Caco-2 (cell line): ENCODE measurements around the gene WBP1L. TPM values are rescaled to one million over a fixed set of nuclear protein-coding genes. Genes with fewer than 3 reads are reported as not detected.
A peak's percentile ranks its signal among the peaks of the same experiment; 100 is the strongest.

Experiments
- BruUV-seq: library from RNA; stranded (reverse); fragments of 400-500 nt; replicated peaks from 2 replicates; lab custom pipeline; 2021; lab: Mats Ljungman, UMichigan
- CTCF ChIA-PET: fragments of 300-600 bp; sonication (Branson Sonifier 250); formaldehyde crosslinking; loops from one replicate; lab custom pipeline; 2022; ENCODE audit warnings: antibody characterized with exemption; lab: Charles Lee
- POLR2A ChIA-PET: fragments of 300-600 bp; sonication (Branson Sonifier 250); formaldehyde crosslinking; loops from one replicate; lab custom pipeline; 2022; ENCODE audit warnings: antibody characterized with exemption; lab: Charles Lee
- DNase-seq, 2 experiments: peaks; one replicate each; pipeline versions ENCODE4 v3.0.0 to v3.0.0-alpha.2; 2020 to 2022
- H3K27me3 ChIP-seq: replicated peaks from 2 replicates; pipeline ENCODE4 v1.6.0; 2011; ENCODE audit warnings: low read length; ENCODE audit not compliant: control insufficient read depth, insufficient read depth
- H3K36me3 ChIP-seq: 2 replicates; pipeline ENCODE4 v1.5.1; 2011; ENCODE audit warnings: low read length; ENCODE audit not compliant: control insufficient read depth, insufficient read depth
- H3K4me1 ChIP-seq: fragments of 250-450 bp; sonication (Bioruptor Pico); 2 replicates; pipeline ENCODE4 v1.5.1; 2020; ENCODE audit warnings: mild to moderate bottlenecking
- H3K4me3 ChIP-seq: 2 replicates; pipeline ENCODE4 v1.5.1; 2011; ENCODE audit warnings: low read depth, mild to moderate bottlenecking, control low read depth, low read length
- H3K9me3 ChIP-seq: fragments of 250-450 bp; sonication (Bioruptor Pico); 2 replicates; pipeline ENCODE4 v1.5.1; 2020; ENCODE audit warnings: mild to moderate bottlenecking, moderate library complexity
- H3K27ac Mint-ChIP-seq: one replicate; pipeline ENCODE4 v1.8.0; 2022; ENCODE audit warnings: mixed read lengths; ENCODE audit not compliant: unreplicated experiment
- H3K27me3 Mint-ChIP-seq: one replicate; pipeline ENCODE4 v1.8.0; 2022; ENCODE audit warnings: mixed read lengths; ENCODE audit not compliant: insufficient read depth, unreplicated experiment
- H3K36me3 Mint-ChIP-seq: one replicate; pipeline ENCODE4 v1.8.0; 2022; ENCODE audit warnings: mild to moderate bottlenecking, mixed read lengths; ENCODE audit not compliant: insufficient read depth, unreplicated experiment
- H3K4me1 Mint-ChIP-seq: one replicate; pipeline ENCODE4 v1.8.0; 2022; ENCODE audit warnings: low read depth, mixed read lengths; ENCODE audit not compliant: unreplicated experiment
- H3K4me3 Mint-ChIP-seq: one replicate; pipeline ENCODE4 v1.8.0; 2022; ENCODE audit warnings: mild to moderate bottlenecking, moderate library complexity, mixed read lengths; ENCODE audit not compliant: unreplicated experiment
- H3K9me3 Mint-ChIP-seq: one replicate; pipeline ENCODE4 v1.8.0; 2022; ENCODE audit warnings: mixed read lengths; ENCODE audit not compliant: unreplicated experiment
- intact Hi-C: fragments of 100-400 bp; cut with micrococcal nuclease; formaldehyde crosslinking; loops from one replicate; pipeline ENCODE4 v1.10.0; 2022; ENCODE audit not compliant: unreplicated experiment
- total RNA-seq: library from RNA; stranded (reverse); gene quantifications from 2 replicates; pipeline ENCODE4 v1.2.3, GENCODE V29; 2022
- TF ChIP-seq, protein P1 (sequence below), 2 experiments: fragments of 200-600 bp in 1 of 2; IDR thresholded peaks; 1 replicate in 1 of 2; 2 replicates in 1 of 2; pipeline versions ENCODE4 v1.5.1 to v1.8.0; 2011 to 2022; ENCODE audit warnings: antibody characterized with exemption in 1 of 2, control low read depth in 1 of 2, inconsistent platforms in 1 of 2, low read depth in 1 of 2, low read length in 1 of 2, mild to moderate bottlenecking in 1 of 2, moderate library complexity in 1 of 2; ENCODE audit not compliant: insufficient read depth in 1 of 2, severe bottlenecking in 1 of 2, unreplicated experiment in 1 of 2

WBP1L gene
- total RNA-seq, 1 experiment from 2014 or later, result 28.2 TPM

GRCh38 chr10:102727037-102727818, 16.5 kb upstream of the WBP1L start:
- POLR2A ChIA-PET, result no interaction called here
- no TSS peak for BruUV-seq
- no peaks in the 10 kb centered on the region for H3K27me3 Mint-ChIP-seq

DNA sequence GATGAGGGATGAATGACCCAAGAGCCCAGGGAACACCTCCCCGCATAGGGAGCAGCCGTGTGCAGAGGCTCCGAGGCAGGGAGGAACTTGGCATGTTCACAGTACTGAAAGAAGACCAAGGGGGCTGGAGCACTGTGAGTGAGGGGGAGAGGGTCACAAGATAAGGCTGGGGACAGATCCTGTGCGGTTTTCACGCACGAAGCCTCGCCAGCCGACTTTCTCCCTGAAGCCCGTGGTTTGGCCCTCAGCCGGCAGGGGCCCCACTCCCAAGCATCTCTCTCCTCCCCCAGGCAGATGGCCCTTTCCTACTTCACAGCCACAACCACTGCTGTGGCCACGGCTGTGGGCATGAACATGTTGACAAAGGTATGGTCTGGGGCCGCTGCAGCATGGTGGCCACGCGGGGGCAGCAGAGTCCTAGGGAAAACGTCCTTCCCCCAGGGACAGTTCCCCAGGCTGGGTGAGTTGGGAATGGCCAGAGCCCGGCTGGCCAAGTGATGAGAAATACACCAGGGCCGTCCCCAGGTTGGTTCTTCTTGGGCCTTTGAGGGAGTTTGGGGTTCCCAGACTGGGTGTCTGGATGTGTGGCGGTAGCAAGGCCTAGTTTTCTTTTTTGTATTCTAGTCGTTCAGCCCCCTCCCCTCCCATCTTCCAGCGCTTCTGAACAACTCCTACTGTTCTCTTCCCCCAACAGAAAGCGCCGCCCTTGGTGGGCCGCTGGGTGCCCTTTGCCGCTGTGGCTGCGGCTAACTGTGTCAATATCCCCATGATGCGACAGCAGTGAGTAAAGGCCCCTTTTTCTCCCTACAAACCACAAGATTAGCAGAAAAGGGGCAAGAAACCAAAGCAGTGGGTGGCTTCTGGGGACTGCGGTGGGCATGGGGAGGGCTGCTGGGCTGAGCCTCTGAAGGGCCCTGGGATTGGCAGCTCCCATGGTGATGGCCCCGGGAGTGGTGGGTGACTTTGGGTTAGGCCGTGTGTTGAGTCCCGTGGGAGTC, 14.4 kb upstream of the WBP1L start:
- Mint-ChIP-seq H3K4me3 (no peak overlapping the region), H3K36me3 (peaks cover 40% of the 10 kb centered on the region), H3K4me1 (no peaks in the 10 kb centered on the region), H3K9me3 (no peaks in the 10 kb centered on the region), H3K27me3 (no peaks in the 10 kb centered on the region), H3K27ac (peak overlapping the region; percentile 5)
- ChIA-PET CTCF (no interaction called here), POLR2A (no interaction called here)
- intact Hi-C loops, result loop anchor here (1.0 to 2.0 kb wide), 4 partner anchors 106 to 339 kb away; no protein-coding TSS in a partner anchor
- no TSS peak for BruUV-seq
- TF ChIP-seq, protein P1, sequence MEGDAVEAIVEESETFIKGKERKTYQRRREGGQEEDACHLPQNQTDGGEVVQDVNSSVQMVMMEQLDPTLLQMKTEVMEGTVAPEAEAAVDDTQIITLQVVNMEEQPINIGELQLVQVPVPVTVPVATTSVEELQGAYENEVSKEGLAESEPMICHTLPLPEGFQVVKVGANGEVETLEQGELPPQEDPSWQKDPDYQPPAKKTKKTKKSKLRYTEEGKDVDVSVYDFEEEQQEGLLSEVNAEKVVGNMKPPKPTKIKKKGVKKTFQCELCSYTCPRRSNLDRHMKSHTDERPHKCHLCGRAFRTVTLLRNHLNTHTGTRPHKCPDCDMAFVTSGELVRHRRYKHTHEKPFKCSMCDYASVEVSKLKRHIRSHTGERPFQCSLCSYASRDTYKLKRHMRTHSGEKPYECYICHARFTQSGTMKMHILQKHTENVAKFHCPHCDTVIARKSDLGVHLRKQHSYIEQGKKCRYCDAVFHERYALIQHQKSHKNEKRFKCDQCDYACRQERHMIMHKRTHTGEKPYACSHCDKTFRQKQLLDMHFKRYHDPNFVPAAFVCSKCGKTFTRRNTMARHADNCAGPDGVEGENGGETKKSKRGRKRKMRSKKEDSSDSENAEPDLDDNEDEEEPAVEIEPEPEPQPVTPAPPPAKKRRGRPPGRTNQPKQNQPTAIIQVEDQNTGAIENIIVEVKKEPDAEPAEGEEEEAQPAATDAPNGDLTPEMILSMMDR (IDR thresholded peaks at IDR 0.05; ENCODE audit: insufficient read depth in 1 of 2, low read depth in 1 of 2, low read length in 1 of 2, severe bottlenecking in 1 of 2, unreplicated experiment in 1 of 2), result peak; percentile 91 to 95
- Histone ChIP-seq H3K4me1 (no peaks in the 10 kb centered on the region), H3K4me3 (no peak overlapping the region), H3K36me3 (peaks cover 6% of the 10 kb centered on the region), H3K27me3 (no peaks in the 10 kb centered on the region), H3K9me3 (no peaks in the 10 kb centered on the region)
- DNase-seq, result peak; percentile 77 to 88

More at GRCh38 chr10:102727037-102727818, 16.5 kb upstream of the WBP1L start:
- no peak overlapping the region for H3K4me3 Mint-ChIP-seq
- intact Hi-C loops, result no loop called here
- peaks cover 6% of the 10 kb centered on the region for H3K36me3 ChIP-seq
- no peak overlapping the region for H3K27ac Mint-ChIP-seq
- DNase-seq, result peak in 1 of 2 experiments; percentile 16
- H3K4me1 ChIP-seq, result no peaks in the 10 kb centered on the region
- H3K4me3 ChIP-seq, result no peak overlapping the region
- CTCF ChIA-PET, result no interaction called here
- TF ChIP-seq, protein P1 (IDR thresholded peaks at IDR 0.05; ENCODE audit: insufficient read depth in 1 of 2, low read depth in 1 of 2, low read length in 1 of 2, severe bottlenecking in 1 of 2, unreplicated experiment in 1 of 2), result no peak
- H3K27me3 ChIP-seq, result no peaks in the 10 kb centered on the region
- no peaks in the 10 kb centered on the region for H3K9me3 ChIP-seq
- peaks cover 31% of the 10 kb centered on the region for H3K36me3 Mint-ChIP-seq
- peaks cover 2% of the 10 kb centered on the region for H3K4me1 Mint-ChIP-seq
- no peaks in the 10 kb centered on the region for H3K9me3 Mint-ChIP-seq

DNA sequence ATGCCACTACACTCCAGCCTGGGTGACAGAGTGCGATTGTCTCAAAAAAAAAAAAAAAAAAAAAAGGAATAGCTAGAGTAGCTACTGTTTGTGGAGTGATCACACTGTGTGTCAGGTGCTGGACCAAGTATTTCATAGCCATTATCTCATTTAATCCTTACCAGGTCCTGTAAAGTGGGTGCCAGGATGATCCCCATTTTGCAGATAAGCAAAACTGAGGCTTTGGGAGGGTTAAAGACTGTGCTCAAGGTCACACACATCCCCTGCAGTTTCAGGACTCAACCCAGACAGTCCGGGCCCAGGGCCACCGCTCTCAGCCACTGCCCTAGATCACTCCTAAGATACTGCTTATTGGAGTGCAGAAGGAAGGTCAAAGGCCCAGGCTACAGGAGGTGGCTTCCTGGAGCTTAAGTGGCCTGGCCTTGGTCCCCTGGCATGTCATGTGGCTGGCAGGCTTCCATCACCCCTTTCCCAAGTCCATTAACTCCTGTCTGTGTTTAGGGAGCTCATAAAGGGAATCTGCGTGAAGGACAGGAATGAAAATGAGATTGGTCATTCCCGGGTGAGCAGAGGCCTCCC, 12.4 kb upstream of the WBP1L start:
- Histone ChIP-seq H3K36me3 (peaks cover 6% of the 10 kb centered on the region), H3K27me3 (no peaks in the 10 kb centered on the region), H3K4me3 (no peak overlapping the region), H3K4me1 (no peaks in the 10 kb centered on the region), H3K9me3 (no peaks in the 10 kb centered on the region)
- ChIA-PET CTCF (interaction anchor here (0.8 kb wide), 1 partner anchor 69 kb away, joined by 4 read pairs; no protein-coding TSS in a partner anchor), POLR2A (no interaction called here)
- Mint-ChIP-seq H3K4me3 (no peak overlapping the region), H3K36me3 (peaks cover 33% of the 10 kb centered on the region), H3K9me3 (no peaks in the 10 kb centered on the region), H3K4me1 (no peaks in the 10 kb centered on the region), H3K27me3 (no peaks in the 10 kb centered on the region), H3K27ac (no peak overlapping the region)
- intact Hi-C loops, result no loop called here
- TF ChIP-seq, protein P1 (IDR thresholded peaks at IDR 0.05; ENCODE audit: insufficient read depth in 1 of 2, low read depth in 1 of 2, low read length in 1 of 2, severe bottlenecking in 1 of 2, unreplicated experiment in 1 of 2), result no peak
- BruUV-seq, result no TSS peak
- peak in 1 of 2 experiments; percentile 17 for DNase-seq
